Stimulated activated CD8-positive, alpha-beta memory T cell treated with anti-CD3 and anti-CD28 coated beads, Interleukin-4, amount 100 ng/mL, for 24 hours (primary cell): ENCODE data around the gene SYNPO.

Experiments
- DNase-seq: peaks from one replicate; pipeline ENCODE4 v3.0.0-alpha.2; 2020; ENCODE audit warnings: low read depth

SYNPO gene

DNA sequence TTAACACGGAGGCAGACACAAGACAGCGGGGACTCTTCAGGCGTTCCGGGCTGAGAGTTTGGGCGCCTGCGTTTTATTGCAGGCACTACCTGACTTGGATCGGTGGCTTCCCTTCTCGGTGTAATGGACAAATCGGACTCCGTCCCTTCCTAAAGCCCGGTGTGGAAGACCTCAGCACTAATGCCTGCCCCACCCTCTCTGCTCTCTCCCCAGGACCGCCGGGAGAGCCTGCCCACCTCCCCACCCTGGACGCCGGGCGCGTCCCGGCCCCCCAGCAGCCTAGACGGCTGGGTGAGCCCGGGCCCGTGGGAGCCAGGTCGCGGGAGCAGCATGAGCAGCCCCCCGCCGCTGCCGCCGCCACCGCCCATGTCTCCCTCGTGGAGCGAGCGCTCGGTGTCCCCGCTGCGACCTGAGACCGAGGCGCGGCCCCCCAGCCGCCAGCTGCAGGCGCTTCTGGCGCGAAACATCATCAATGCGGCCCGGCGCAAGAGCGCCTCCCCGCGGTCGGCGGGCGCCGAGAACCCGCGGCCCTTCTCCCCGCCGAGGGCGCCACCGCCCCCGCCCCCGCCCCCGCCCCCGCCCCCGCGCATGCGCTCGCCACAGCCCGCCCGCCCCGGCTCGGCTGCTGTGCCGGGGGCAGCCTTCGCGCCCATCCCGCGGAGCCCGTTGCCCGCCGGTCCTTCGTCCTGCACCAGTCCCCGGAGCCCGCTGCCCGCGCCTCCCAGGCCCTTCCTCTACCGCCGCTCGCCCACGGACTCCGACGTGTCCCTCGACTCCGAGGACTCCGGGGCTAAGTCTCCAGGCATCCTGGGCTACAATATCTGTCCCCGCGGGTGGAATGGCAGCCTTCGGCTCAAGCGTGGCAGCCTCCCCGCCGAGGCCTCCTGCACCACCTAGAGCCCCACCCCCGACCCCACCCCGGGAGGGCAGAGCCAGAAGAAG, 16.0 kb downstream of the SYNPO start:
- DNase-seq: peak; percentile 57

GRCh38 chr5:150658121-150658520, 17.7 kb downstream of the SYNPO start:
- DNase-seq: no peak

DNA sequence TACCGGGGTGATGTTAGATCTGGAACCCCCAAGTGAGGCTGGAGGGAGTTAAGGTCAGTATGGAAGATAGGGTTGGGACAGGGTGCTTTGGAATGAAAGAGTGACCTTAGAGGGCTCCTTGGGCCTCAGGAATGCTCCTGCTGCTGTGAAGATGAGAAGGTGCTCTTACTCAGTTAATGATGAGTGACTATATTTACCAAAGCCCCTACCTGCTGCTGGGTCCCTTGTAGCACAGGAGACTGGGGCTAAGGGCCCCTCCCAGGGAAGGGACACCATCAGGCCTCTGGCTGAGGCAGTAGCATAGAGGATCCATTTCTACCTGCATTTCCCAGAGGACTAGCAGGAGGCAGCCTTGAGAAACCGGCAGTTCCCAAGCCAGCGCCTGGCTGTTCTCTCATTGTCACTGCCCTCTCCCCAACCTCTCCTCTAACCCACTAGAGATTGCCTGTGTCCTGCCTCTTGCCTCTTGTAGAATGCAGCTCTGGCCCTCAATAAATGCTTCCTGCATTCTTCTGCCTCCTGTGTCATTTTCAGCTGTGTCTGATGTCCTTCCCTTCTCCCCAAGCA, 18.3 kb downstream of the SYNPO start:
- DNase-seq: no peak

DNA sequence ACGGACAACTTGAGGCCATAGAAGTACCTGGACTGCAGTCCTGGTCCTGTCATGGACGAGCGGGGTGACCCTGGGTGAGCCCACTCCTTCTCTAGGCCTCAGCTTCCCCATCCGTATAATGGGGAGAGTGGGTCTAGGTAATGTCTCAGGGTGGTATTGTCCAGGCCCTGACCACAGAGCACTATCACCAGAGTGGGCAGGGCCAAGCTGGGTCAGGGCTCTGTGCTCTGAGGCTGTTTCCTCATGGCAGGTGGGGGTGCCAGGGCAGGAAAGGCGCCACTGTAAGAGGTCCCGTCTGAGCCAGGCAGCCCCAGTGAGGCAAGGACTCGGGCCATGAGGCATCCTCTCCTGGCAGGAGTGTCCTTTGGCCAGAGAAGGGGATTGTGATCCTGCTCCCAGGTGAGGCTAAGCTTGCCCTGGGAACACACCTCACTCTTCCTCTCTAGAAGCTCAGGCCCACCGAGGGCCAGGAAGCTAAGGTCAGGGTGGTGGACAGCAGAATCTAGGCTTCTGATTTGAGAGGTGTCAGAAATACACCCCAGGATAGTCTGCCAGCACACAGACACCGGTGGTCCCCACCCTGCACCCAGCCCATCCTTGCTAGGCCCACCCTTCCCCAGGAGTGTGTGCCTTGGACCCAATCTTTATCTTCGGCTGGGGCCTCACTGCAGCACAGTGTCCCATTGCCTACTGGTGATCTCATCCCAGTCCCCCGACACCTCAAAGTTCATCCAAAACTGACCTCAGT, 19.1 kb downstream of the SYNPO start:
- no peak for DNase-seq

DNA sequence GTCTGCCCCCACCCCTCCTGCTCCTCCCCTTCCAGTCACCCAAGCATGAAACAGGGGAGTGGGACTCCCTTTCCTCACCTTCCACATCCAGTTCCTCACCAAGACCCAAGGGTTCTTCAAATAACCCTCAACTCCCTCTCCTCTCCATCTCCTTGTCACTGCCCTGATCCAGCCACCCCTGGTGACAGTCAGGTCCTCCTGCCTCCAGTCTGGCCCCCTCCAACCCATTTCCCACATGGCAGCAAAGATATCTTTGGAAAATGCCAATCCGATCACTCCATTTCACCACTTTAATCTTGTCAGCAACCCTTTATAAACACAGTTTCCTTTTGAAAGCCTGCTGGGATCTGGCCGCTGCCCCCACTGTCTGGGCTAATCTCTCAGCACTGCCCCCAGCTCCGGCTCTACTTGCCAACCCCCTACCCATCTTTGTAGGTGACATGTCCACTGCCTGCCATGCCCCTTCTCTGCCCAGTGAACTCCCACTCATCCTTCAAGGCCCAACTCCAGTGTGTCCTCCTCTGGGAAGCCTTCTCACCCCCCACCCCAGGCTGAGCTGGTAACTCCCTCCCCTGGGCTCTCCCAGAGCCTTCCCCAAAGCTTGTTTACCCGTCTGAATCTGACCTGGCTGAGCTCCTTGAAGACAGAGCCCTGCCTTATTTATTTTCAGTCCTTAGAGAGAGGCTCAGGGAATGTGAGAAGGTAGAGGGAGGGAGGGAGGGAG, 19.8 kb downstream of the SYNPO start:
- DNase-seq: no peak

- no peak for DNase-seq
Measured at GRCh38 chr5:150661086-150661485, 20.6 kb downstream of the SYNPO start, which contains the start of gene MYOZ3. Gene MYOZ3, plus strand, starts transcription at chr5:150661251. Its CDS starts 1,691 bp downstream, at chr5:150662942.

DNA sequence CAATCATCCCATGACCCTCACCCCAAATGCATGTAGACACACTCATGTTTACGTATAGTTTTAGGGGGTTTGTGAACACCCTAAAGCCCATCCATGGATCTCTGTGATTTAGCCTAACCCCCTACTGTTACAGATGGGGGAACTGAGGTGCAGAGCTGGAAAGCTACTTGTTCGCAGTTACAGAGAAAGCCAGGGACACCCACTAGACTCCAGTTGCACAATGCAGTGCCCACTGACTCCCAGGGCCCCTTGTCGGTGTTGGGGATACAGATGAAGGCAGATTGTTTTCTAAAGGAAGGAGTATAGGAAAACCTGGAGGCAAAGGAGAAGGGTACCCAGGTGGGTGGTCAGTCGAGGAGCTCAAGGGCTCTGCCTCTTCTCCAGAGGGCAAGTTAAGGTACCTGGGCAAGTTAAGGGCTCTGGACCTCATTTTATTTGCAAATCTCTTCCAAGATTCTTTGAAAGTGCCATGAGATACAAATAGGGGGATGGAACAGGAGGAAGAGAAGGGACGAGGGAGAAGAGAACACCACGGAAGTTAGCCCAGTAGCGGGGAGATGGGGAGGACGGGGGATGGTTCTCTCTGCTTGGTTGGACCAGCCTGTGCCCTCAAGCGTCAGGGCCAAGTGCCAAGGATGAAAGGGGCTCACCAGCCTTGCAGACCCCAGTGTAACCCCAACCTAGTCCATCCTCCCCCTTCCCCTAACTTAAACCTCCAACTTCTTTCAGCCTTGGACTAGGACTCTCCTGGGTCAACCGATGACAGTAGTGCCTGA, 21.5 kb downstream of the SYNPO start:
- DNase-seq: no peak

GRCh38 chr5:150662731-150663516, 22.5 kb downstream of the SYNPO start:
- no peak for DNase-seq

DNA sequence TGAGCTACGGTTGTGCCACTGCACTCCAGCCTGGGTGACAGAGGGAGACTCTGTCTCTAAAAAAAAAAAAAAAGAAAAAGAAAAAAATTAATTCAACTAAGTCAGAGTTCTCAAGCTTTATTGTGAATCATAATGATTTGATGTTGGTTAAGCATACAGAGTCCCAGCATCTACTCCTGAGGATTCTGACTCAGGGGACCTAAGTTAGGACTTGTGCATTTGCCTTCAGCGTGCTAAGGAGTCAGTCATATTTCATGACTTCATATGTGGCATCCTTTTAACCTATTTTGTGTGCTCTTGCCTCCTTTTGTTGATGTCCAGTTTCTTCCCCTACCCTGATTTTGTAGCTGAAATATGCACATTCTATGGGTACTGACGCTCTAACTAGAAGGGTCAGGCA, 23.5 kb downstream of the SYNPO start:
- no peak for DNase-seq

- DNase-seq: no peak
Measured at GRCh38 chr5:150665044-150665443, 24.6 kb downstream of the SYNPO start.

DNA sequence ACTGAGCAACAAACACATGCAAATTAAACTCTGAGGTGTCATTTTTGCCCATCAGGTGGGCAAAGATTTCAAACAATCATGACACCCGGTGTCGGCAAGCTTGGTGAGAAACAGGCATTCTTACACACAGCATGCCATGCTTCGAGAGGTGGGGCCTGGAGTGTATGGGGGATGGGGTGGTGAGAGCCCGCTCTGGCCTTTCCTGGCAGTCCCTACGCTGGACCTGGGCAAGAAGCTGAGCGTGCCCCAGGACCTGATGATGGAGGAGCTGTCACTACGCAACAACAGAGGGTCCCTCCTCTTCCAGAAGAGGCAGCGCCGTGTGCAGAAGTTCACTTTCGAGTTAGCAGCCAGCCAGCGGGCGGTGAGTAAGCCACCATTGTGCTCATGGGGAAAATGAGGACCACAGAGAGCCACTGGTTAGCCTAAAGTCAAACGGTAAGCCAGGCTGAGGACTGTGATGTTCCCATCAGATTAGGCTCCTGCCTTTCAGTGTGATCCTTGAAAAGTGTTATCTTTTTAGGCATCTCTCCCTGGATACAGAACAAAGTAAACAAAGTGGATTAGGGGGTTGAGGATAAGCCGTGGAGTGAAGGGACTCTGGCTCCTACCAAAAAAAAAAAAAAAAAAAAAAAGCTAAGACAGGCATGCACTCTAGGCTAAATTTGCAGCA, 30.0 kb downstream of the SYNPO start:
- DNase-seq: no peak

- no peak for DNase-seq
Measured at GRCh38 chr5:150670948-150671310, 30.5 kb downstream of the SYNPO start.

- DNase-seq: no peak
Measured at GRCh38 chr5:150671509-150672236, 31.2 kb downstream of the SYNPO start.

DNA sequence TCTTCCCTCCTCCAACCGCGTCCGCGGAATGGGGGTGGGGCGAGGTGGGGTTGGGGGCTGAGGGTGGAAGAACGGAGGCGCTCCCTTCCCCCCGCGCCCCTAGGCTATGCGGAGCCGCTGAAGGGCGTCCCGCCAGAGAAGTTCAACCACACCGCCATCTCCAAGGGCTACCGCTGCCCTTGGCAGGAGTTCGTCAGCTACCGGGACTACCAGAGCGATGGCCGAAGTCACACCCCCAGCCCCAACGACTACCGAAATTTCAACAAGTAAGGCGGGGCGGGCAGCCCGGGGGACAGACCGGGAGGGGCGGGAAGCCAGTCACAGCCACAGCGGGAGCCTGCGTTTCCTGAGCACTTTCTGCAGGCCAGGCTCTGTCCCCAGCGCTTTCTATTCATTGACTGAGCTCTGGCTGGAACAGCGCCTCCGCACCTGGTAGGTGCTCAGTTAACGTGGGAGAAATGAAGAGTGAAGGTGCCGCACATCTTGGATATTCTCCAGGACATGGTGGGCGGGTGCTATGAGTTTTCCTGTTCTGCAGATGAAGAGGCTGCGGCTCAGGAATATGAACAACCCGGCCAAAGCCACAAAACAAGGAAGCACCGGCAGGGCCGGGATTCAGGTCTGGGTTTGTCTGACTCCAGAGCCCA, 31.9 kb downstream of the SYNPO start:
- DNase-seq: no peak

DNA sequence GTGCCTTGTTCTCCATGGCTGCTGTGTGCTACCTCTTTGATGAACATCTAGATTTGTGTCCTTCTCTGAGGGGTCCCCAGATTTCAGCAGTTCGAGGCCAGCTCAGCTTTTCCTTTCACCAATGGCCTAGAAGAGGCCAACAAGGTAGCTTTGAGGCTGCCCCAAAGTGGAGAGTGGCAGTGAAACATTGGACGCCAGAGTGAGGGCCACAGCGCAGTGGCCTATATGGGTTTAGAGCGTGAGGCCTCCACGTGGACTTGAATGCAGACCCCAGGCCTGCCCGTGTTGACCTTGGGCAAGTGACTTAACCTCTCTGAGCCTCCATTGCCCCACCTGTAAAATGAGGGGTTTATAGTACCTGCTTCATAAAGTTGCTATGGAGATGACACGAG, 32.4 kb downstream of the SYNPO start:
- DNase-seq: no peak

DNA sequence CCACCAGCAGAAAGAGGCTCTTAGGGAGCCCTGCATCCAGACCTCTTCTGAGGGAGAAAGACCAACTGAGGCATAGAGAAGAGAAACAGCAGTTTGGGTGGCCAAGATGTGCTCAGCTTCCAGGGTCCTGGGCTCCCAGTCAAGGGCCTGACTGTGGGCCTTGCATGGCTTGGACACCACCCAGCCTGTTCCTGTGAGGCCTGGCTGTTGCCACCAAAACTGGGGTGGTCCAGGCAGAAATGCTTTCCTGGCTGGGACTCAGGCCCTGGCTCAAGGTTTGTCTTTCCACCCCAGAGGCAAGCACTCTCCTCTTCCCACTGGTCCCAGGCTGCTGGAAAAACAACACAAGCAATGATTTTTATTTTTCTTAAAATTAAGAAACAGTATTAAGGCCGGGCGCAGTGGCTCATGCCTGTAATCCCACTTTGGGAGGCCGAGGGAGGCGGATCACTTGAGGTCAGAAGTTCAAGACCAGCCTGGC, 33.9 kb downstream of the SYNPO start:
- no peak for DNase-seq

- no peak for DNase-seq
Measured at GRCh38 chr5:150675069-150675468, 34.6 kb downstream of the SYNPO start.

DNA sequence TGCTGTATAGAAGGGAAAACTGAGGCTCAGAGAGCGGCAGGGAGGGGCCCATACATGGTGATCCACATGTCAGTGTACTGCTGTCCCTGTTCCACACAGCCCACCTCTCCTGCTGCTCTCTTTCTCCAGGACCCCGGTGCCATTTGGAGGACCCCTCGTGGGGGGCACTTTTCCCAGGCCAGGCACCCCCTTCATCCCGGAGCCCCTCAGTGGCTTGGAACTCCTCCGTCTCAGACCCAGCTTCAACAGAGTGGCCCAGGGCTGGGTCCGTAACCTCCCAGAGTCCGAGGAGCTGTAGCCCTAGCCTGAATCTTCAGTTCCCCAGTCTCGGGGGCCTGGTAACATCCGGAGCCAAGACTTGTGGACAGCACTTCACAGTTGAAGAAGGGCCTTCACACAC, 36.1 kb downstream of the SYNPO start:
- no peak for DNase-seq

DNA sequence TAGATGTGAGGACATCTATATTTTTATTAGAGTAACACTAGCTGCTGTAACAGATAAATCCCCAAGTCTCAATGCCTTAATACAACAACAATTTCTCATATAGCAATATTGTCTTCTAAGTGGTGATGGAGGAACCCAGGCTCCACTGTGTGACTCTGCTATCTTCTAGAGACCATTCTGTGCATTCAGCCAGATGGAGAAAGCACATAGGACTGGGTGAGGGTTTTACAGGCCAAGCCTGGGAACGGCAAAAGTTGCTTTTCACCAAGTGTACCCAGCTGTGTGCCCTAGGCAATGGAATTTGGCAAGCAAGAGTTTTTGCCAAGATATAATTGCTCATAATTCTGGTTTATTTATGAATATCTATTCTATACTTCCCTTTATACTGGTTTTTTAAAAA, 48.7 kb downstream of the SYNPO start:
- no peak for DNase-seq
